ENCODE results near the gene SUCO. TPM values are rescaled to one million over a fixed set of nuclear protein-coding genes. Genes with fewer than 3 reads are reported as not detected.

SUCO gene
- total and polyA plus RNA-seq, 2 of the 4 experiments (the other 2 are of a cell fraction): 11.4 to 21.5 TPM

- H3K4me3 ChIP-seq (ENCODE audit: insufficient read depth, low read depth, low read length): no peak overlapping the region
- DNase-seq (peak; percentile 61), ATAC-seq (ENCODE audit: low read depth) (peak; percentile 51)
- intact Hi-C loops (cut with micrococcal nuclease) (no loop called here), dilution Hi-C loops (cut with HindIII; ENCODE audit: low sequenced_read_pairs, unreplicated experiment) (no loop called here), in situ Hi-C loops (cut with MboI; ENCODE audit: low sequenced_read_pairs) (no loop called here)
- POLR2A ChIA-PET (ENCODE audit: unreplicated experiment): interaction anchor here (0.6 kb wide), 1 partner anchor 12 kb away, joined by 4 read pairs; no protein-coding TSS in a partner anchor
- H3K4me1 ChIP-seq (ENCODE audit: control insufficient read depth, insufficient read depth, low read length): peaks cover 13% of the 10 kb centered on the region
- H3K56ac ChIP-seq (ENCODE audit: extremely low read depth, insufficient read depth, low read length): peak overlapping the region; percentile 26; the same call in 1 of the 2 replicates
- TF ChIP-seq MXI1 (IDR thresholded peaks at IDR 0.05; ENCODE audit: borderline replicate concordance, low read depth, low read length) (no peak), CTCF (conservative IDR thresholded peaks at IDR 0.05; ENCODE audit: low read depth, low read length) (no peak), CEBPB (IDR thresholded peaks at IDR 0.05; ENCODE audit: low read depth, low read length) (peak; percentile 90)
- H3K27me3 ChIP-seq (ENCODE audit: control insufficient read depth, insufficient read depth, low read length): no peaks in the 10 kb centered on the region
- H3K79me1 ChIP-seq (ENCODE audit: low read depth in 1 of 2, low read length in 2 of 2): no peaks in the 10 kb centered on the region
- peak overlapping the region; percentile 91 for H4K91ac ChIP-seq (ENCODE audit: insufficient read depth, low read depth, low read length)
- H3K4me2 ChIP-seq (ENCODE audit: low read depth, low read length): no peak overlapping the region
- H3K4ac ChIP-seq (ENCODE audit: low read depth, low read length): peak overlapping the region; percentile 76
- H3K36me3 ChIP-seq (ENCODE audit: control insufficient read depth, insufficient read depth, low read length): no peaks in the 10 kb centered on the region
- no peaks in the 10 kb centered on the region for H4K20me1 ChIP-seq (ENCODE audit: insufficient read depth, low read length)
- H2BK20ac ChIP-seq (ENCODE audit: low read depth, low read length): peak overlapping the region; percentile 90
- CTCF ChIA-PET: interaction anchor here (1.0 kb wide), 1 partner anchor 20 kb away, joined by 3 read pairs; no protein-coding TSS in a partner anchor
- peak overlapping the region; percentile 88 to 99 for H4K8ac ChIP-seq (ENCODE audit: low read depth in 2 of 2, low read length in 2 of 2)
- no TSS peak for BruUV-seq (replicated peaks)
- no peak overlapping the region for H2AK9ac ChIP-seq (replicated peaks; ENCODE audit: low read depth, low read length, poor library complexity)
- H4K5ac ChIP-seq (ENCODE audit: low read depth, low read length): peak overlapping the region; percentile 94; the same call in 1 of the 2 replicates
- H3K14ac ChIP-seq (replicated peaks; ENCODE audit: low read depth, low read length): peak overlapping the region; percentile 71
- H3K9me3 ChIP-seq (ENCODE audit: control insufficient read depth, insufficient read depth, low read length): peaks cover 6% of the 10 kb centered on the region
- H2AFZ ChIP-seq (replicated peaks; ENCODE audit: low read length, poor library complexity): peak overlapping the region; percentile 80
- peak overlapping the region; percentile 41; the same call in 1 of the 2 replicates for H3K23ac ChIP-seq (ENCODE audit: low read depth, low read length)
- no CpG with 5 or more reads among the region's 11 CpGs for WGBS, 2 experiments (ENCODE audit: extremely low coverage in 2 of 2, insufficient read length in 1 of 2)
- H3K27ac ChIP-seq (ENCODE audit: insufficient read depth, low read length): peak overlapping the region; percentile 32
- peak overlapping the region; percentile 87 for H2BK120ac ChIP-seq (ENCODE audit: low read depth, low read length)
- H3K9ac ChIP-seq (ENCODE audit: low read depth, low read length): no peak overlapping the region
- H2AK5ac ChIP-seq (ENCODE audit: low read depth, low read length): peak overlapping the region; percentile 89
- peak overlapping the region; percentile 91; the same call in 1 of the 2 replicates for H3K18ac ChIP-seq (ENCODE audit: low read depth, low read length)
- peak overlapping the region; percentile 81 for H2BK5ac ChIP-seq (ENCODE audit: low read depth, low read length, poor library complexity, severe bottlenecking)
- peak overlapping the region; percentile 99 for H2BK15ac ChIP-seq (ENCODE audit: low read depth, low read length)
- H3K9me1 ChIP-seq (ENCODE audit: insufficient read depth, low read length): no peaks in the 10 kb centered on the region
Measured at GRCh38 chr1:172630056-172630818, 97.3 kb downstream of the SUCO start.

Data from IMR-90 (cell line).